Glutamatergic neuron (in vitro differentiated cells): ENCODE data around the gene RUNDC3A. TPM values are rescaled to one million over a fixed set of nuclear protein-coding genes. Genes with fewer than 3 reads are reported as not detected.

ENCODE experiments used
- DNase-seq: peaks from one replicate; pipeline ENCODE4 v3.0.0; 2022
- H3K27ac Mint-ChIP-seq: one replicate; pipeline ENCODE4 v1.8.0; 2020; ENCODE audit warnings: mild to moderate bottlenecking, mixed read lengths, inconsistent platforms; ENCODE audit not compliant: unreplicated experiment
- H3K27me3 Mint-ChIP-seq: one replicate; pipeline ENCODE4 v1.8.0; 2020; ENCODE audit warnings: mild to moderate bottlenecking, moderate library complexity, mixed read lengths, inconsistent platforms; ENCODE audit not compliant: unreplicated experiment
- H3K36me3 Mint-ChIP-seq: one replicate; pipeline ENCODE4 v1.8.0; 2020; ENCODE audit warnings: mild to moderate bottlenecking, mixed read lengths, inconsistent platforms; ENCODE audit not compliant: unreplicated experiment
- H3K4me1 Mint-ChIP-seq: one replicate; pipeline ENCODE4 v1.8.0; 2020; ENCODE audit warnings: mild to moderate bottlenecking, low read depth, mixed read lengths, inconsistent platforms; ENCODE audit not compliant: unreplicated experiment
- H3K4me3 Mint-ChIP-seq: one replicate; pipeline ENCODE4 v1.8.0; 2020; ENCODE audit warnings: mild to moderate bottlenecking, mixed read lengths, inconsistent platforms; ENCODE audit not compliant: unreplicated experiment
- H3K9me3 Mint-ChIP-seq: one replicate; pipeline ENCODE4 v1.8.0; 2020; ENCODE audit warnings: mild to moderate bottlenecking, moderate library complexity, mixed read lengths, inconsistent platforms; ENCODE audit not compliant: unreplicated experiment
- total RNA-seq: library from RNA; stranded (reverse); fragmentation: NEBNext Ultra II Directional; extraction: Animal tissue kit (Norgen Biotek cat#: 25700); gene quantifications from one replicate; pipeline ENCODE4 v1.2.1, GENCODE V29; 2021; ENCODE audit not compliant: unreplicated experiment
- TF ChIP-seq, protein P1 (sequence below): fragments of 200-600 bp; sonication (generic); IDR thresholded peaks from one replicate; pipeline ENCODE4 v1.5.0; 2021; ENCODE audit not compliant: partially characterized antibody, unreplicated experiment

Gene RUNDC3A
- total RNA-seq, 1 donor from 2014 or later = 282 TPM

DNA sequence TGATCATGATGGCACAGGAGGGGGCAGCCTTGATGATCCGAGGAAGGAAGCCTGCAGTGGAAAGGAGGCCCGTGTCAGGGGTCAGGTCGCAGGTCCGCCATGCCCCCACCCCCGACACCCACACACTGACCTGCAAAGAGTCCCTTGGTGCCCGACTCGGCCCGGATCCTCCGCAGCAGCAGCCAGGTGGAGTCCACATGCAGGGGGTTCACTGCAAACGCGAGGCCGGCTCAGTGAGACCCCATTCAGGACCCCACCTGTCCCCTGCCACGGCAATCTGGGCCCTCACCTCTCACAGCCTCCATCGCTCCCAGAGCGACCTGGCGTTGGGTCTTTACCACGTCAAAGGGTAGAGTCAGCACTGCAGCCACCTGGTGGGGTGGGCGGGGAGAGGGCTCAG lies 11.7 kb downstream of the RUNDC3A start:
- TF ChIP-seq, protein P1, sequence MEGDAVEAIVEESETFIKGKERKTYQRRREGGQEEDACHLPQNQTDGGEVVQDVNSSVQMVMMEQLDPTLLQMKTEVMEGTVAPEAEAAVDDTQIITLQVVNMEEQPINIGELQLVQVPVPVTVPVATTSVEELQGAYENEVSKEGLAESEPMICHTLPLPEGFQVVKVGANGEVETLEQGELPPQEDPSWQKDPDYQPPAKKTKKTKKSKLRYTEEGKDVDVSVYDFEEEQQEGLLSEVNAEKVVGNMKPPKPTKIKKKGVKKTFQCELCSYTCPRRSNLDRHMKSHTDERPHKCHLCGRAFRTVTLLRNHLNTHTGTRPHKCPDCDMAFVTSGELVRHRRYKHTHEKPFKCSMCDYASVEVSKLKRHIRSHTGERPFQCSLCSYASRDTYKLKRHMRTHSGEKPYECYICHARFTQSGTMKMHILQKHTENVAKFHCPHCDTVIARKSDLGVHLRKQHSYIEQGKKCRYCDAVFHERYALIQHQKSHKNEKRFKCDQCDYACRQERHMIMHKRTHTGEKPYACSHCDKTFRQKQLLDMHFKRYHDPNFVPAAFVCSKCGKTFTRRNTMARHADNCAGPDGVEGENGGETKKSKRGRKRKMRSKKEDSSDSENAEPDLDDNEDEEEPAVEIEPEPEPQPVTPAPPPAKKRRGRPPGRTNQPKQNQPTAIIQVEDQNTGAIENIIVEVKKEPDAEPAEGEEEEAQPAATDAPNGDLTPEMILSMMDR = no peak
- Mint-ChIP-seq H3K27ac (no peak overlapping the region), H3K27me3 (peaks cover 15% of the 10 kb centered on the region), H3K36me3 (peaks cover 12% of the 10 kb centered on the region), H3K9me3 (peaks cover 18% of the 10 kb centered on the region), H3K4me1 (peaks cover 11% of the 10 kb centered on the region), H3K4me3 (no peak overlapping the region)
- DNase-seq = no peak

DNA sequence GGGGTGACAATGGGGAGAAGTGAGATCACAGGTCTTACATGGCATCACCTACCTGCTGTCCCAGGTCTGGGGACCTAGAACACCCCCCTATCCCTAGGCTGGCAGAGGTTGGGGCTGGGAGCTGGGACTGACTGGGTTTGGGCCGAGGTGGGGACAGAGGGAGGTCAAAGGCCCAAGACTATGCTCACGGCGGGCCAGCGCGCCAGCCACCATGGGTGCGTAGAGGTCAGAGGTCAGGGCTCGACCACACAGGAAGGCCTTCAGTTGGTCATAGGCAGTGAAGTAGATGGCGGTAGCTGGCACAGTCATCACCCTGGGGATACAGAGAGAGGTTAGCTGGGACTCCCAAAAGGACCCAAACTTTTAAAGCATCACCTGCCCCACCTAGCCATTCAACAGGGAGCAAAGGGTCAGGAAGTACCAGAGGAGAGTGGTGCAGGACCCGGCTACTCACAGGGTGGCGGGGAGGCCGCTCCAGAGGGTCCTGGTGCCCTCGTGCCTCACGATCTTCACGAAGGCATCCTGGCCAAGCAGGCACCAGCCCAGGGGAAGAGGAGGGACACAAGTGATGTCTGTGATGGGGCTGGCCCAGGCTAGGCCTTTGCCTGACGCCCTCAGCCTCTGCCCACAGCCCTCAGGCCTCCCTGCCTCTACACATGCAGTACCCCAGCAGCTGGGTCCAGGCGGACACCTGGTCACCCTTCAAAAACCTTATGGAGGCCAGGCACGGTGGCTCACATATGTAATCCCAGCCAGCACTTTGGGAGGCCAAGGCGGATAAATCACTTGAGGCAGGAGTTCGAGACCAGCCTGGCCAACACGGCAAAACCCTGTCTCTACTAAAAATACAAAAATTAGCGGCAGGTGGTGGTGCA lies 13.1 kb downstream of the RUNDC3A start:
- H3K4me3 Mint-ChIP-seq = no peak overlapping the region
- no peak for DNase-seq
- no peak overlapping the region for H3K27ac Mint-ChIP-seq
- peaks cover 17% of the 10 kb centered on the region for H3K9me3 Mint-ChIP-seq
- H3K27me3 Mint-ChIP-seq = peaks cover 14% of the 10 kb centered on the region
- TF ChIP-seq, protein P1 = no peak
- peaks cover 3% of the 10 kb centered on the region for H3K4me1 Mint-ChIP-seq
- peaks cover 6% of the 10 kb centered on the region for H3K36me3 Mint-ChIP-seq

DNA sequence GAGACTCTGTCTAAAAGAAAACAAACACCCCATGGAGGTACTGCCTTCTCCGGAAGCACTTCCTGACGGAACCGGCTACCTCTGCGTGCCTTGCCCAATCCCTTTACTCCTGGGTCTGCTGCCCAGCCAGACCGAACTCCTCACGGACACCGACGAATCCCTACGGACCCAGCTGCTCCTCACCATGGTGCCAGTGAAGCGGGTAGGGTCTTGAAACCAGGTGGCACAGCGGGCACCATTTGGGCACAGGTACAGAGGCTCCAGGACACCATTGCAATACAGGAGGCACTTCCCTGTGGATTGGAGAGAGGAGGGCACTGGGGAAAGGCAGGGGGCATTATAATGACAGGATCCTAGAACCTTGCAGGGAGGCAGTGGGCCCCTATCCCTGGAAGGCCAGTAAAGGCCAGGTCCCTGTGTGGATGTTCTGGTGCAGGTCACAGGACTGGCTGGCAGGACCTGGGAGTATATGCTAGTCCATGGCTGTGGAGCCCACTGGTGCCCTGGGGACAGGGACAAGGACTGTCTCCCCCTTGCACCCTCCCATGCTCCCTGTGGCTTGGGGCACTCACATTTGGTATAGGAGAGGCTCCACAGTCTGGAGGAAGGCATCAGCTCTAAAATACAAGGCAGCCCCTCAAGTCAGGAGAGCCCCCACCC lies 14.0 kb downstream of the RUNDC3A start:
- Mint-ChIP-seq H3K4me3 (no peak overlapping the region), H3K4me1 (peaks cover 4% of the 10 kb centered on the region), H3K9me3 (peaks cover 18% of the 10 kb centered on the region), H3K27ac (no peak overlapping the region), H3K36me3 (peaks cover 3% of the 10 kb centered on the region), H3K27me3 (peaks cover 13% of the 10 kb centered on the region)
- TF ChIP-seq, protein P1 = no peak
- no peak for DNase-seq

DNA sequence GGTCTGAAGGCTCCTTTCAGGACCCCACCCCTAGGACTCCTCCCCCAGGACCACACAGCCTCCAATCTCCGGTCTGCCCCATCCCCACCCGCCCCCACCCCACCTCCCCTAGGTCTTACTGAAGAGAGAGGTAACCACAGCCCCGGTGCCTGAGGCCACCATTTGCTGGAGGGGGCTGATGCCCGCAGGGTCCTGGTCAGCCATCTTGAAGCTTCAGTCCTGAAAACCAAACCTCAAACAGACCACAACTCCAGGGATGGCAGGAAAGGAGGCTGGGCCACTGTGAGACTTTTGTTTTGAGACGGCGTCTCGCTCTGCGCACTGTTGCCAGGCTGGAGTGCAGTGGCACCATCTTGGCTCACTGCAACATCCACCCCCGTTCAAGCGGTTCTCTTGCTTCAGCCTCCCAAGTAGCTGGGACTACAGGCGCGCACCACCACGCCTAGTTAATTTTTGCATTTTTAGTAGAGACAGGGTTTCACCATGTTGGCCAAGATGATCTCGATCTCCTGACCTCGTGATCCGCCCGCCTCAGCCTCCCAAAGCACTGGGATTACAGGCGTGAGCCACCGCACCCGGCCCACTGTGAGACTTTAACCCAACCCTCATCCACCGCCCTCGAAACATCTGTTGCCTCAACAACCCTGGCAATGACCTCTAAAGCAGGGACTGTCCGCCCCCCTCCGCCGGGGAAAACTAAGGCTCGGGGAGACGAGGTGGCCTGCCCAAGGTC lies 15.1 kb downstream of the RUNDC3A start:
- Mint-ChIP-seq H3K27me3 (peaks cover 11% of the 10 kb centered on the region), H3K27ac (peak overlapping the region; percentile 3), H3K4me3 (peak overlapping the region; percentile 88), H3K9me3 (peaks cover 13% of the 10 kb centered on the region), H3K4me1 (peaks cover 2% of the 10 kb centered on the region), H3K36me3 (no peaks in the 10 kb centered on the region)
- TF ChIP-seq, protein P1 = no peak
- no peak for DNase-seq
